Renal pelvis (tissue), 12 donors: ENCODE measurements around the gene ENO2. TPM values are rescaled to one million over a fixed set of nuclear protein-coding genes. Genes with fewer than 3 reads are reported as not detected.
A peak's percentile ranks its signal among the peaks of the same experiment; 100 is the strongest.
"Not testable (repeated sequence)": the region's sequence is repeated elsewhere in the genome, so short reads cannot be mapped to it uniquely, and the experiment has no call there.

Experiments used
- DNase-seq: peaks from one replicate; pipeline ENCODE4 v3.0.0-alpha.2; 2013
- long read RNA-seq, 16 experiments: transcript quantifications; one replicate each; lab custom pipeline, GENCODE V29; 2026
- polyA plus RNA-seq, 3 donors: library from polyadenylated mRNA; unstranded; fragments of 120-200 nt; gene quantifications; one replicate each; pipeline ENCODE4 v1.2.1, GENCODE V29; 2013; ENCODE audit not compliant: insufficient read length in 3 of 3

ENO2 gene
- 10 to 100 TPM; 12.6 to 17.2 (median 14.1) TPM for polyA plus RNA-seq
- long read RNA-seq, donor 1, partial matches to known transcripts = 18 of 20 reads
- long read RNA-seq, donor 1, other reads (novel, unspliced or antisense) = 0 of 20 reads
- long read RNA-seq, donor 2, partial matches to known transcripts = 17 of 20 reads
- long read RNA-seq, donor 2, other reads (novel, unspliced or antisense) = 0 of 20 reads
- long read RNA-seq, donor 3, partial matches to known transcripts = 10 of 11 reads
- long read RNA-seq, donor 3, other reads (novel, unspliced or antisense) = 0 of 11 reads
- long read RNA-seq, donor 4, partial matches to known transcripts = 0 of 3 reads
- long read RNA-seq, donor 4, other reads (novel, unspliced or antisense) = 0 of 3 reads
- long read RNA-seq, donor 5, partial matches to known transcripts = 0 of 2 reads
- long read RNA-seq, donor 5, other reads (novel, unspliced or antisense) = 0 of 2 reads
- long read RNA-seq, donor 6, partial matches to known transcripts = 0 of 4 reads
- long read RNA-seq, donor 6, other reads (novel, unspliced or antisense) = 0 of 4 reads
- long read RNA-seq, donor 7, transcript ENO2-201 (12 exons, 2,423 nt) = major isoform, 6 of 6 reads
- long read RNA-seq, donor 7, partial matches to known transcripts = 0 of 6 reads
- long read RNA-seq, donor 7, other reads (novel, unspliced or antisense) = 0 of 6 reads
- long read RNA-seq, donor 8, partial matches to known transcripts = 0 of 2 reads
- long read RNA-seq, donor 8, other reads (novel, unspliced or antisense) = 0 of 2 reads
- long read RNA-seq, donor 9, partial matches to known transcripts = 0 of 4 reads
- long read RNA-seq, donor 9, other reads (novel, unspliced or antisense) = 0 of 4 reads
- long read RNA-seq, donor 10, partial matches to known transcripts = 0 of 1 reads
- long read RNA-seq, donor 10, other reads (novel, unspliced or antisense) = 0 of 1 reads
- long read RNA-seq, donor 11, partial matches to known transcripts = 0 of 1 reads
- long read RNA-seq, donor 11, other reads (novel, unspliced or antisense) = 0 of 1 reads
- long read RNA-seq, donor 12, partial matches to known transcripts = 0 of 4 reads
- long read RNA-seq, donor 12, other reads (novel, unspliced or antisense) = 0 of 4 reads
- long read RNA-seq, donor 13, partial matches to known transcripts = 0 of 1 reads
- long read RNA-seq, donor 13, other reads (novel, unspliced or antisense) = 0 of 1 reads
- long read RNA-seq, donor 14 = 0 reads
- long read RNA-seq, donor 15, transcript ENO2-201 (12 exons, 2,423 nt) = major isoform, 6 of 14 reads
- long read RNA-seq, donor 15, partial matches to known transcripts = 5 of 14 reads
- long read RNA-seq, donor 15, other reads (novel, unspliced or antisense) = 0 of 14 reads
- long read RNA-seq, donor 16, partial matches to known transcripts = 16 of 18 reads
- long read RNA-seq, donor 16, other reads (novel, unspliced or antisense) = 0 of 18 reads

DNA sequence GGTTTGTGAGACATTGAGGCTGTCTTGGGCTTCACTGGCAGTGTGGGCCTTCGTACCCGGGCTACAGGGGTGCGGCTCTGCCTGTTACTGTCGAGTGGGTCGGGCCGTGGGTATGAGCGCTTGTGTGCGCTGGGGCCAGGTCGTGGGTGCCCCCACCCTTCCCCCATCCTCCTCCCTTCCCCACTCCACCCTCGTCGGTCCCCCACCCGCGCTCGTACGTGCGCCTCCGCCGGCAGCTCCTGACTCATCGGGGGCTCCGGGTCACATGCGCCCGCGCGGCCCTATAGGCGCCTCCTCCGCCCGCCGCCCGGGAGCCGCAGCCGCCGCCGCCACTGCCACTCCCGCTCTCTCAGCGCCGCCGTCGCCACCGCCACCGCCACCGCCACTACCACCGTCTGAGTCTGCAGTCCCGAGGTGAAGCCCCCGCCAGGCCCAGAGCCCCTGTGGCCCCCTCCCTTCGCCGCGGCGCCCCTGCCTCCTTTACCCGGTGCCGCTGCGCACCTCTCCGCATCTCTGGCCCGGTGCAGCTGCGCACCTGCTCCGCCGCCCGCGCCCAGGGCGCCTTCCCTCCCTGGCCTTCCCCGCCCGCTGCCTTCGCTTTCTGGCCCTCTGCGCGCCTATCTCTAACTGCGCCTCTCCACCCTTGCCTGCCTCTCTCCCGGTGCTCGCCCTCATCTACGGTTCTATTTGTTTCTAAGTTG is at the start of gene ENO2:
ENO2 (plus strand) TSS at position 335 of the 701 bp plus-strand sequence. CDS start 1,253 bp downstream, outside the sequence.
- DNase-seq = no peak

DNA sequence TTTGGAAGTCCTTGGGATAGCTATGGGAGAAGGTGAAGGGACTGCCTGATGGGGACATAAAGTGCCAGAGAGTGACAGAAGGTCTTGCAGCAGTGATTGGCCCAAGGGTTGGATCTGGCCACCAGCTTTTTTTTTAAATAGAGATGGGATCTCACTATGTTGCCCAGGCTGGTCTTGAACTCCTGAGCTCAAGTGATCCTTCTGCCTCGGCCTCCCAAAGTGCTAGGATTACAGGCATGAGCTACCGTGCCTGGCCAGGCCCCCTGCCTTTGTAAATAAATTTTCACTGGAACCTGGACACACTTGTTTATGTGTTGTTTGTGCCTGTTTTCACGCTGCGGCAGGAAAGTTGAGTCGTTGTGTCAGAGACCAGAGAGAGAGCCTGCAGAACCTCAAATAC is 49.1 kb upstream of the ENO2 start:
- DNase-seq = not testable (repeated sequence)

DNA sequence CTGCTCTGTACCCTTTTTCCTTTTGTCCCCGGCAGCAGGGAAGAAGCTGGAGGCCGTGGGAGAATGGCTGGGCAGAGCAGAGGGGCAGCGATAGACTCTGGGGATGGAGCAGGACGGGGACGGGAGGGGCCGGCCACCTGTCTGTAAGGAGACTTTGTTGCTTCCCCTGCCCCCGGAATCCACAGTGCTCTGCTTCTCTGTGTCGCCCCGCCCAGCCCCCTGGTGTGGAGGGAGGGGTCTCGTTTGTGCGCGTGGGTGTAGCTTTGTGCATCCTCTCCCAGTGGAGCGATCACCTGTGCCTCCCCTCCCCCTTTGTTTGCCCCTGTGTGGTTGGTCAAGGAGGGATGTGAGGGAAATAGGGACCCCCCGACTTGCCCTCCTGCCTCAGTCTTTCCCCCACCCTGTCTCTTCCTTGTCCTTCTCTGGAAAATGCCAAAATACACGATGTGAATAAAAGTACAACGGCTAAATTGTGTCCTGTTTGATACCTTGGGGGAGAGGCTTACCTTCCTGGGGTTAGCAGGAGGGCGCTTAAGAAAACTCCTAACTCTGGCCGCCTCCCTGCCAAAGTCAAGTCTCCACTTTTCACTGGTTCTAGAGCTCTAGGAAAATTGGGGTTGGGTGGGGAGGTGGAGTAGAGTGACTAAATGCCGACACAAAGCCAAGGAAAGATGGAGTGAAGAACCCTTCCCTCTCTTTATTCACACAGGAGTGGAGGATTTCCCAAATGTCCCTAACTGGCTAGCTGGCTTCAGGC is 48.0 kb upstream of the ENO2 start:
- no peak for DNase-seq

DNA sequence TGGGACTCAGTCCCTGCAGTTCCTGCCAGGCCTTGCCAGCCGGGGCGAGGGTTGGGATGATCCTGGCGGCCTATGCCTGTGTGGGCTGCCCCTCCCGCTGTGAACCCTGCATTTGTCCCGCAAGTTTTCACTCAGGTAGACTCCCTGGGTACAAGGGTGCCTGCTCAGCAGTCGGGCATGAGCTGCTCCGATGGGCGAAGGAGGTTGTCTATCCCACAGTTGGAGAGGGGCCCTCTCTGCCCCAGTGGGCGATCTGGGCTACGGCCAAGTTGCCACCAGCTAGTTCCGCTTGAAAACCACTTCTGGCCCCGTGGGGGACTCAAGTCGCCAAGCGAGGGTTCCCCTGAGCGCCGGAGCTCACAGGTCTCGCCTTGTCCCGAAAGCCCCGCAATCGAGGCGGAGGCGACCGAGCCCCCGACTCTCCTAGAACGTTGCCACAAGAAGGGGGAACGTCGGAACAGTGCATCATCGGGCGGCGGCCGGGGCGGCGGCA is 47.4 kb upstream of the ENO2 start:
- DNase-seq = no peak

DNA sequence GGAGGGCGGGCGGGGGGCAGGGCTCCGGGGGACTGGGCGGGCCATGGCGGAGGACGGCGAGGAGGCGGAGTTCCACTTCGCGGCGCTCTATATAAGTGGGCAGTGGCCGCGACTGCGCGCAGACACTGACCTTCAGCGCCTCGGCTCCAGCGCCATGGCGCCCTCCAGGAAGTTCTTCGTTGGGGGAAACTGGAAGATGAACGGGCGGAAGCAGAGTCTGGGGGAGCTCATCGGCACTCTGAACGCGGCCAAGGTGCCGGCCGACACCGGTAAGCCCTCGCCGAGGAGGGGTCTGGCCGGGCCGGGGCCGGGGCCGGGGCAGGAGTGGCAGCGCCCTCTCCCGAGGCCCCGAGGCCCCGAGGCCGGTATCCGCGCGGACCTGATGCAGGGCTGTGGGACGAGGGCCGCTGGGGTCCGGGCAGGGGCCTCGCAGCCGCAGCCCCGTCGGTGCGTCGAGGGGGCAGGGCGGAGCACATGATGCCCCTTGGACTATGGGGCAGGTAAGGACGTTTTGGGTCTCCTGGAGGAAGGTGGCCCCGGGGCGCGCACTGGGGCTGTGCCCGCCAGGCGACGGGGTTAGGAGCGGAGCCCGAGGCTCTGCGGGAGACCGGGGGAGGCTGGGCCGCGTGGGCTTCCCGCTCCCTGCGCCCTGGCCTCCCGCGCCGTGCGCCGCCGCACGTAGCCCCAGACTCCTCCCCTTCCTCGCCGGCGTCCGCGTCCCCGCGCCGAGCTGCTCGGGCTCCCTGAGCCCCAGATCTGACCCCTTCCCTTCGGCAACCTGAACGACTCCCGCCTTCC is 46.8 kb upstream of the ENO2 start, which contains the start of gene TPI1:
TPI1 (plus strand) TSS at position 119 of the 798 bp plus-strand sequence; CDS start at position 155, 36 bp downstream.
- no peak for DNase-seq

DNA sequence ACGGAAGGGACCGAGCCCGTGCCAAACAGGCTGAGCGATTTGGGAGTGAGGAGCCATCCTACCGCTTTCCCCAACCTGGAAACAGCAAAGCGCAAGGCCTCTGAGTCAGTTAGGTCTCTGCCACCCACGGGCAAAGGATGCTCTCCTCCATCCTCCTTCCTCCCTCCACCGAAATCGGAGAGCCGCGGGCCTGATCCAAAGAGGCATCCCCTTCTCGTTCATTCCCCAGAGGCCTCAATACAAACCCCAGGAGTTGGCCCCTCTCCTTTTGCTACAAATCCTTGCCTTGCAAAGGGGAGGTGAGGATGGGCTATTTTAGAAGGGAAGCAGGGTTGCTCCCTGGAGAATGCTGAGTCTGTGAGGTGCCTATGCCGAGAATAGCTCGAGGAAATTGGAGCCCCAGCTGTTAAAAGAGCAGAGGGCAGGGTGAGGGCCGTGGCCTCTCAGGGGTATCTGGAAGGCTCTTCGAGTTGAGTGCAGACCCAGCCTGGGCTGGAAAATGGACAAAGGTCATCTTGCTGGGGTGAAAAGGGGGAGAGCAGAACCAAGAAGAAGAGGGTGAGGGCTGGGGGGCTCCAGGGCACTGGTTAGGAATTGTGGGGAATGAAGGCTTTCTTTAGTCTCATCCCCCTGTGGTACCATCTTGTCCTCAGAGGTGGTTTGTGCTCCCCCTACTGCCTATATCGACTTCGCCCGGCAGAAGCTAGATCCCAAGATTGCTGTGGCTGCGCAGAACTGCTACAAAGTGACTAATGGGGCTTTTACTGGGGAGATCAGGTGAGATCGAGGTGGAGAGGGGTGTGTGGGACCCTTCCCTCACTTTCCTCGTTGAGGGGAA is 46.0 kb upstream of the ENO2 start:
- no peak for DNase-seq

DNA sequence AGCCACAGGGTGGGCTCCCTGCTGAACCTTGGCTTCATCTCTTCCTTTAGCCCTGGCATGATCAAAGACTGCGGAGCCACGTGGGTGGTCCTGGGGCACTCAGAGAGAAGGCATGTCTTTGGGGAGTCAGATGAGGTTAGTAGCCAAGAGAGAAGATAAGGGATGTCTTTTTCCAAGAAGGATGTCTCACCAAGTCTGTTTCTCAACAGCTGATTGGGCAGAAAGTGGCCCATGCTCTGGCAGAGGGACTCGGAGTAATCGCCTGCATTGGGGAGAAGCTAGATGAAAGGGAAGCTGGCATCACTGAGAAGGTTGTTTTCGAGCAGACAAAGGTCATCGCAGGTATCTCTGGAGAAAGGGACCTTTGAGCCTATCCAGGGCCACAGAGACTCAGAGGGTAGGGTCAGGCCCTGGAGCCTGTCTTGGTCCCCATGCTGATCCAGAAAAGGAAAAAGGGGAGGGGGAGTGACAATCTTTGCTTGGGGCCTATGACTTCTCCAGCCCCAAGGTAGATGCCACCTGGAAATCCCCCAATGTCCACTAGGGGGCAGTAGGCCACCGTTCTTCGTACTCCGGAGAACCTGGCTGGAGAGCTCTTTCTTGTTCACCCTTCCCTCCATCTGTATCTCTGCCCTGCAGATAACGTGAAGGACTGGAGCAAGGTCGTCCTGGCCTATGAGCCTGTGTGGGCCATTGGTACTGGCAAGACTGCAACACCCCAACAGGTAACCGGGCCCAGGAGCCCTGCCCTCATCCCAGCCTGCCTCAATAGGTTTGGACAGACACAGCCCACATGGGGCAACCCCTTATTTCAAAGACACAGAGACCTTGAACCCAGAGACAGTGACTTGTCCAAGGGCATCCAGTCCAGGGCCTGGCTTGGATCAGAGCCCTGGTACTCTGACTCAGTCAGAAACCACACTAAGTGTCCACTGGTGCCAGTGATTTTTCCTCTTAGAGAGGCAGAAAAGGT is 45.0 kb upstream of the ENO2 start:
- peak; percentile 85 for DNase-seq

DNA sequence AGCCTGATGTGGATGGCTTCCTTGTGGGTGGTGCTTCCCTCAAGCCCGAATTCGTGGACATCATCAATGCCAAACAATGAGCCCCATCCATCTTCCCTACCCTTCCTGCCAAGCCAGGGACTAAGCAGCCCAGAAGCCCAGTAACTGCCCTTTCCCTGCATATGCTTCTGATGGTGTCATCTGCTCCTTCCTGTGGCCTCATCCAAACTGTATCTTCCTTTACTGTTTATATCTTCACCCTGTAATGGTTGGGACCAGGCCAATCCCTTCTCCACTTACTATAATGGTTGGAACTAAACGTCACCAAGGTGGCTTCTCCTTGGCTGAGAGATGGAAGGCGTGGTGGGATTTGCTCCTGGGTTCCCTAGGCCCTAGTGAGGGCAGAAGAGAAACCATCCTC is 44.1 kb upstream of the ENO2 start:
- DNase-seq = not testable (repeated sequence)

DNA sequence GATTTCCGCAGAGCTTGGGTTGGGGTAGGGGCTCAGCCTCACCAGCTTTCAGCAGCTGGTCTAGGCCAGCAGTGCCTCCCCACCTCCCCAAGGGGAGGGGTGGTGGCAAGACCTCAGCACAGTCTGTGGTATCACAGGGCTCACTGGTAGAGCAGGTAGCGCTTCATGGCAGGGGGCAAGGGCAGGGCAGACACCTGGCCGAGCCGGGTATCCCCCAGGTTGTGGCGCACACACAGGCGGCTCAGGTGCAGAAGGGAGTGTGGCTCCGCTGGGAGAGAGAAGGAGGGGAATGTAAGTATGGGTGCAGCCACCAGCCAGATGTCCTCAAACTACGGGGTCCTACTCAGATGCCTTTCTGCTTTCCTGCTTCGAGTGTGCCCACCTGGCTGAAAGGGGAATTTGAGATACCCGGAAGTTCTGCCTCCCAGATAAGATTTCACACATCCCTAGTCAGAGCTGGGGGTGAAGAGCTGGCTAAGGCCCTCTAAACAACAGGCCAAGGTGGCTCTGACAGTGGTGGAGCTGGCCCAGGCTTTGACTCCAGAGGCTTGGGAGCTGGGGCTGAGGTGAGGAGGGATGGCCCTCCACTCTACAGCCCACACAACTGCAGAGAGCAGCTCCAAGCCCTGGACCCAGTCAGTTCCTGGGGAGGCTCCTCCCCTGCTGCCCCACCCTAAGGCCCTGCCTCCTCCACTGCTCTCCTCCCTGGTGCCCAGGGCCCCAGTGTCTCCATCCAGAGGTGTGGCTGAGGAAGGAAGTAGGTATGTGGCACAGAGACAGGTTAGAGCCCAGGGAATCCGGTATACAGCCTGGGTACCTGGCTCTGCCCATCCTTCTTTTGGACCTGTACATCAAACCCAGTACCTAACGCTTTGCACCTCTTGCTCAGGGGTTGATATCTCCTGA is 43.1 kb upstream of the ENO2 start:
- no peak for DNase-seq

DNA sequence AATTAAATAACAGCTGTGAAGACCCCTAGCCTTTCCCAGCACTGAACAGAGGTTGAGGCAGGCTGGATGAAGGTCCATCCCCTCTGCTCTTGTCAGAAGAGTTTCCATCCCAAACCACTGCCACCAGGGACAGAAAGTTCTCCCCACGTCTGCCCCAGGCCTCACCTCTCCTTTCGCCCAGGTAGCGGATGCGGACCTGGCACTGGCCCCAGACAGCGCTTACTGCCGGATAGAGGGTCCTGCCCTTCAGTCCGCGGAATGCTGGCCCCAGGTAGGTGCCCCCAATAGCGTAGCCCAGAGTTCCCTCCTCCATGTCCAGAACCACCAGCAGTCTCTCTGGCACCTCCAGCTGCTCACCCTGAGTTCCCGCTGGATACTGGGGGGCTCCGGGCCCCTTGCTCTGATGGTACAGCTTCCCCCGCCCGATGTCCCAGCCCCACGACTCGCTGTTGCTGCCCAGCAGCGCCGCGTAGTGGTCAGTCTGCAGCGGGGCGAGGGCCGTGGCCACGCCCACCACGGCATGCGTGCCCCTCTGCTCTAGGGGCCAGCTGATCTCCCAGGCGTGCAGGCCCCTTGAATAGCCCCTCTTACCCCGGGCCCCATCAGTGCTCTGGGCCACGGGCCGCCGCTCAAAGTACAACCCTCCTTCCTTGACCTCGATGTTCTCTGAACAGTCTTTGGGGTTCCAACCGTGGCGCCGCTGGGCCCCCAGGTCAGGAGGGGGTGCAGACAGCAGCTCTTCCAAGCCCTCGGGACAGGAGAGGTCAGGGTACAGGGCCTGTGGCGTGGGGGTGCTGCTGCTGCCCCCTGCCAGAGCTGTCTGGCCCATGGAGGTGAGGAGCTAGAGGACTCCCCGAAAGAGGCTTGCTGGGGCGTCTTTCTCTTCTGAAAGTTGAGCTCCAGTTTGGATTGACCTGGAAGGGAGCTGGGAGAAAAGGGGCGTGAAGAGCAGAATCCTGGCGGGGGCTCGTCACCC is 42.0 kb upstream of the ENO2 start:
- DNase-seq = peak; percentile 83

DNA sequence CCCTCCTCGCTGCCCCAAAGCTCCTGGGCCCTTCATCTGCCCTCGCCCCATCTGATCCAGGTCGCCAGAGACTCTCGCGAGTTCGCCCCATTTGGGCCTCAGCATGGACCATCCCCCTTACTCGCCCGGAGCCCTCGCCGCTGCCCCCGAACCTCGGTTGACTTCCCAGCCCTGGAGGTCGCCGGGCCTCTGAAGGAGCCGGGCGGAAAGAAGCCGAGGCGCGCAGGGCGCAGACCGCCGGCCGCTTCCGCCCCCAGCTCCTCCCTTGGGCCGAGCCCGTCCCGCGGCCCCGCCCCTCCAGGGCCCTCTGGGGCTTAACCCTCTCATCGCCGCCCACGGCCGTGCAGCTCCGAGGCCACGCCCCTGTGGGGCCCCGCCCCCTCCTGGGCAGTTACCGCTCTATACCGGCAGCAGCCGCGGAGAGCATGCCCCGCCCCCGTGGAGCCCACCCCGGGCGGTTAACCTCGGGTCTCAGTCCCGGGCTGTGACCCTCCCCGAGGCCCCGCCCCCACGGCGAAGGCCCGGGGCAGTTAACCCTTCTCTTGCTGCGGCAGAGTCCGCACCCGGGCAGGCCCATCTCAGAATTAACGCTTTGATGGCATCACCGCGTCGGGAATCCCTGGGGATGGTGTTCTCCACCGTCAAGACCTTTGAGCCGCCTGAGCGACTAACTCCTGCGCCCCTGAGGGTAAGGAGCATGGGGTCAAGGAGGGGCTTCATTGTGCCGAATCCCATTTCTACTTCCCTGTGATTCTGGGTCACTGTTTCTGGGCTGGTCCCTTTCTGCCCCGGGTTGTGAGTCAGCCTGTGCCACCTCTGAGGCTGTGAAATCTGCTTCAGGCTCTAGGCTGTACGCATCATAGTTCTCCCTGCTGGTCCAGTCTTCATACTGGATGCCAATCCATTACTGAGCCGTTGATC is 41.0 kb upstream of the ENO2 start, which contains the start of gene SPSB2:
SPSB2 (minus strand) TSS at position 210 of the 921 bp plus-strand sequence. CDS start 402 bp downstream, outside the sequence.
- DNase-seq = peak; percentile 98

DNA sequence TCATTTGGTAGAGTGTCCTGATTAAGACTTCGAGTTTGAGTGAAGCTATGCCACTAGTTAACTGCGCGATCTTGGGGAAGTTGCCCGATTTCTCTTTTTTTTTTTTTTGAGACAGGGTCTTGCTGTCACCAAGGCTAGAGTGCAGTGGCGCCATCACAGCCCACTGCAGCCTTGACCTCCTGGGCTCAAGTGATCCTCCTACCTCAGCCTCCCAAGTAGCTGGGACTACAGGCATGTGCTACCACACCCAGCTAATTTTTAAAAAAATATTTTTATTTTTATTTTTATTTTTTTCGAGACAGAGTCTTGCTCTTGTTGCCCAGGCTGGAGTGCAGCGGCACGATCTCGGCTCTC is 40.4 kb upstream of the ENO2 start:
- not testable (repeated sequence) for DNase-seq

DNA sequence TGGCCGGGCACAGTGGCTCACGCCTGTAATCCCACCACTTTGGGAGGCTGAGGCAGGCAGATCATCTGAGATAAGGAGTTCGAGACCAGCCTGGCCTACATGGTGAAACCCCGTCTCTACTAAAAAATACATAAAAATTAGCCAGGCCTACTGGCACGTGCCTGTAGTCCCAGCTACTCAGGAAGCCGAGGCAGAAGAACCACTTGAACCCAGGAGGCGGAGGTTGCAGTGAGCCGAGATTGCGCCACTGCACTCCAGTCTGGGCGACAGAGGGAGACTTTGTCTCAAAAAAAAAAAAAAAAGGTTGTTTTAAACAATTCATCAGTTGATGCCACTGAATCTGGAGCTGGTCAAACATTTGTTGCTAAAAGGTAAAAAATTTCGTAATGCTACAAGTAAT is 34.6 kb upstream of the ENO2 start:
- not testable (repeated sequence) for DNase-seq
